Panc1 (cell line): ENCODE data around the gene MAPT. TPM values are rescaled to one million over a fixed set of nuclear protein-coding genes. Genes with fewer than 3 reads are reported as not detected.

Source experiments
- ATAC-seq: fragments of 200-7000 bp; cut with Tn5 transposase; 2 replicates; pipeline ENCODE4 v1.9.1; 2020; ENCODE audit warnings: mild to moderate bottlenecking, moderate library complexity
- BruUV-seq: library from RNA; stranded (reverse); fragments of 400-500 nt; replicated peaks from 2 replicates; lab custom pipeline; 2021; lab: Mats Ljungman, UMichigan
- CTCF ChIA-PET: fragments of 300-600 bp; sonication (Branson Sonifier 250); formaldehyde crosslinking; loops from one replicate; lab custom pipeline; 2022; ENCODE audit warnings: antibody characterized with exemption; lab: Charles Lee
- POLR2A ChIA-PET: fragments of 300-600 bp; sonication (Branson Sonifier 250); formaldehyde crosslinking; loops from one replicate; lab custom pipeline; 2022; ENCODE audit warnings: antibody characterized with exemption; lab: Charles Lee
- DNase-seq: peaks from one replicate; pipeline ENCODE4 v3.0.0-alpha.2; 2010; ENCODE audit warnings: low read depth, low spot score
- H3K27ac ChIP-seq: 2 replicates; pipeline ENCODE4 v1.5.1; 2011; ENCODE audit warnings: mild to moderate bottlenecking, low read length, inconsistent platforms
- H3K27me3 ChIP-seq: fragments of 200-500 bp; sonication (Bioruptor generic); 2 replicates; pipeline ENCODE4 v1.6.0; 2014; ENCODE audit warnings: low read length, inconsistent platforms; ENCODE audit not compliant: control insufficient read depth, insufficient read depth
- H3K36me3 ChIP-seq: fragments of 200-500 bp; sonication (Bioruptor generic); 2 replicates; pipeline ENCODE4 v1.5.1; 2014; ENCODE audit warnings: inconsistent platforms, mild to moderate bottlenecking, low read length, moderate library complexity; ENCODE audit not compliant: control insufficient read depth, insufficient read depth
- H3K4me1 ChIP-seq: 2 replicates; pipeline ENCODE4 v1.5.1; 2011; ENCODE audit warnings: inconsistent platforms, mild to moderate bottlenecking, low read length, moderate library complexity; ENCODE audit not compliant: control insufficient read depth, insufficient read depth
- H3K4me3 ChIP-seq, 2 experiments: 2 replicates each; pipeline ENCODE4 v1.5.1; 2011 to 2012; ENCODE audit warnings: low read depth in 2 of 2, low read length in 2 of 2, mild to moderate bottlenecking in 2 of 2, inconsistent platforms in 1 of 2, moderate library complexity in 1 of 2
- H3K9me3 ChIP-seq: fragments of 200-500 bp; sonication (Bioruptor generic); 2 replicates; pipeline ENCODE4 v1.5.1; 2014; ENCODE audit warnings: low read depth, mild to moderate bottlenecking, inconsistent platforms, low read length, moderate library complexity; ENCODE audit not compliant: control insufficient read depth, insufficient read depth
- POLR2AphosphoS5 ChIP-seq: IDR thresholded peaks from 2 replicates; pipeline ENCODE4 v1.6.1; 2012; ENCODE audit warnings: mild to moderate bottlenecking, low read depth, low read length, moderate library complexity
- SIN3A ChIP-seq: IDR thresholded peaks from 2 replicates; pipeline ENCODE4 v1.6.1; 2012; ENCODE audit warnings: low read depth, mild to moderate bottlenecking, low read length, moderate library complexity, borderline replicate concordance; ENCODE audit not compliant: insufficient read depth
- TCF7L2 ChIP-seq: IDR thresholded peaks from 2 replicates; pipeline ENCODE4 v1.6.1; 2011; ENCODE audit warnings: mild to moderate bottlenecking, low read depth, low read length, inconsistent platforms
- in situ Hi-C: cut with HindIII; loops from 2 replicates; pipeline ENCODE4 v1.10.0; 2016; ENCODE audit warnings: low sequenced_read_pairs, low pct_unique_long_range_greater_than_20kb
- intact Hi-C: fragments of 100-400 bp; cut with micrococcal nuclease; formaldehyde crosslinking; loops from one replicate; pipeline ENCODE4 v1.10.0; 2022; ENCODE audit not compliant: unreplicated experiment
- total RNA-seq: library from RNA; stranded (reverse); gene quantifications from one replicate; pipeline ENCODE4 v1.2.1, GENCODE V29; 2021; ENCODE audit not compliant: unreplicated experiment
- TF ChIP-seq, protein P1 (sequence below): fragments of 450-650 bp; IDR thresholded peaks from 2 replicates; pipeline ENCODE4 v1.5.1; 2017; ENCODE audit warnings: mild to moderate bottlenecking
- TF ChIP-seq, protein P2 (sequence below), 2 experiments: IDR thresholded peaks; 2 replicates each; pipeline ENCODE4 v1.6.1; 2011 to 2012; ENCODE audit warnings: low read depth in 2 of 2, control low read depth in 1 of 2, low read length in 1 of 2, mild to moderate bottlenecking in 1 of 2, moderate library complexity in 1 of 2; ENCODE audit not compliant: insufficient read depth in 1 of 2

MAPT gene
- total RNA-seq, 1 experiment from 2014 or later = 0.59 TPM

DNA sequence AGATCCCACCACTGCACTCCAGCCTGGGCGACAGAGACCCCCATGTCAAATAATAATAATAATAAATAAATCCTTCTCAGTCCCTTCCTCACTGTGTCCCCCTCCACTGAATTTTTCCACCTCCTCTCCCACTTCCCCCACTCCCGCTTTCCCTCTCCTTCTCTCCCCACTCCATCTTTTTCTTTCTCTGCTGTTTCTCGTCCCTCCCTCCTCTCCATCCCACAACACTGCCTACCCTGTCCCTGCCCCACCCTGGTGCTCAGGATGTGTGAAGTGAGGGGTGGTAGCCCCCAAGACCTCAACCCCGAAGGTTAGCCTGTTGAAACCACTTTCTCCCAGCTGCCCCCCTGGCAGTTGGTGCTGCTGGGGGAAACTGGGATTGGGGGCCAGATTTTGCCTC, 70.3 kb downstream of the MAPT start:
- H3K27ac ChIP-seq = no peak overlapping the region
- H3K4me1 ChIP-seq = no peaks in the 10 kb centered on the region
- ChIA-PET POLR2A (no interaction called here), CTCF (no interaction called here)
- DNase-seq = no peak
- BruUV-seq = no TSS peak
- TF ChIP-seq POLR2AphosphoS5 (no peak), TCF7L2 (no peak), SIN3A (no peak)
- TF ChIP-seq, protein P1, sequence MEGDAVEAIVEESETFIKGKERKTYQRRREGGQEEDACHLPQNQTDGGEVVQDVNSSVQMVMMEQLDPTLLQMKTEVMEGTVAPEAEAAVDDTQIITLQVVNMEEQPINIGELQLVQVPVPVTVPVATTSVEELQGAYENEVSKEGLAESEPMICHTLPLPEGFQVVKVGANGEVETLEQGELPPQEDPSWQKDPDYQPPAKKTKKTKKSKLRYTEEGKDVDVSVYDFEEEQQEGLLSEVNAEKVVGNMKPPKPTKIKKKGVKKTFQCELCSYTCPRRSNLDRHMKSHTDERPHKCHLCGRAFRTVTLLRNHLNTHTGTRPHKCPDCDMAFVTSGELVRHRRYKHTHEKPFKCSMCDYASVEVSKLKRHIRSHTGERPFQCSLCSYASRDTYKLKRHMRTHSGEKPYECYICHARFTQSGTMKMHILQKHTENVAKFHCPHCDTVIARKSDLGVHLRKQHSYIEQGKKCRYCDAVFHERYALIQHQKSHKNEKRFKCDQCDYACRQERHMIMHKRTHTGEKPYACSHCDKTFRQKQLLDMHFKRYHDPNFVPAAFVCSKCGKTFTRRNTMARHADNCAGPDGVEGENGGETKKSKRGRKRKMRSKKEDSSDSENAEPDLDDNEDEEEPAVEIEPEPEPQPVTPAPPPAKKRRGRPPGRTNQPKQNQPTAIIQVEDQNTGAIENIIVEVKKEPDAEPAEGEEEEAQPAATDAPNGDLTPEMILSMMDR = no peak
- TF ChIP-seq, protein P2, sequence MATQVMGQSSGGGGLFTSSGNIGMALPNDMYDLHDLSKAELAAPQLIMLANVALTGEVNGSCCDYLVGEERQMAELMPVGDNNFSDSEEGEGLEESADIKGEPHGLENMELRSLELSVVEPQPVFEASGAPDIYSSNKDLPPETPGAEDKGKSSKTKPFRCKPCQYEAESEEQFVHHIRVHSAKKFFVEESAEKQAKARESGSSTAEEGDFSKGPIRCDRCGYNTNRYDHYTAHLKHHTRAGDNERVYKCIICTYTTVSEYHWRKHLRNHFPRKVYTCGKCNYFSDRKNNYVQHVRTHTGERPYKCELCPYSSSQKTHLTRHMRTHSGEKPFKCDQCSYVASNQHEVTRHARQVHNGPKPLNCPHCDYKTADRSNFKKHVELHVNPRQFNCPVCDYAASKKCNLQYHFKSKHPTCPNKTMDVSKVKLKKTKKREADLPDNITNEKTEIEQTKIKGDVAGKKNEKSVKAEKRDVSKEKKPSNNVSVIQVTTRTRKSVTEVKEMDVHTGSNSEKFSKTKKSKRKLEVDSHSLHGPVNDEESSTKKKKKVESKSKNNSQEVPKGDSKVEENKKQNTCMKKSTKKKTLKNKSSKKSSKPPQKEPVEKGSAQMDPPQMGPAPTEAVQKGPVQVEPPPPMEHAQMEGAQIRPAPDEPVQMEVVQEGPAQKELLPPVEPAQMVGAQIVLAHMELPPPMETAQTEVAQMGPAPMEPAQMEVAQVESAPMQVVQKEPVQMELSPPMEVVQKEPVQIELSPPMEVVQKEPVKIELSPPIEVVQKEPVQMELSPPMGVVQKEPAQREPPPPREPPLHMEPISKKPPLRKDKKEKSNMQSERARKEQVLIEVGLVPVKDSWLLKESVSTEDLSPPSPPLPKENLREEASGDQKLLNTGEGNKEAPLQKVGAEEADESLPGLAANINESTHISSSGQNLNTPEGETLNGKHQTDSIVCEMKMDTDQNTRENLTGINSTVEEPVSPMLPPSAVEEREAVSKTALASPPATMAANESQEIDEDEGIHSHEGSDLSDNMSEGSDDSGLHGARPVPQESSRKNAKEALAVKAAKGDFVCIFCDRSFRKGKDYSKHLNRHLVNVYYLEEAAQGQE (IDR thresholded peaks at IDR 0.05; ENCODE audit: insufficient read depth in 1 of 2, low read depth in 2 of 2, low read length in 1 of 2) = no peak
- H3K27me3 ChIP-seq = no peaks in the 10 kb centered on the region; the same call in 1 of the 2 replicates
- intact Hi-C loops = no loop called here
- H3K4me3 ChIP-seq = no peak overlapping the region
- in situ Hi-C loops = no loop called here
- ATAC-seq = no peak
- no peaks in the 10 kb centered on the region; the same call in 1 of the 2 replicates for H3K36me3 ChIP-seq
- no peaks in the 10 kb centered on the region for H3K9me3 ChIP-seq

DNA sequence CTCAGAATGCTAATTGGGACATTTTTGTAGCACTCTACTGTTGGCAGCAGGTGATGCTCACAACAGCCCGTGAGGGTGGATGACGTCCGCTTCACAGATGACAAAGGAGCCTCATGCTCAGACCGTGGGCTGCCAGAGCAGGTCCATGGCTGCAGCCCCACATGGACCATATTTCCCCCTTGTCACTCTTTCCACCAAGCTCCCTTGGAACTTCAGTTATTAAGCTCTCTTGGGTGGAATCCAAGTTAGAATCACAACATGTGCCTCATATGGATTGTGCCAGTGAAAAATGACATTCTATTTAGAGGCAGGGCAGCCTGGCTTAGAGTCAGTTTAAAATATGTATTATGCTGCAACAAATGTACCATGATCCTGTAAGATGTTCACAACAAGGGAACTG, 71.5 kb downstream of the MAPT start:
- ATAC-seq (no peak), DNase-seq (no peak)
- BruUV-seq = no TSS peak
- TF ChIP-seq TCF7L2 = no peak
- TF ChIP-seq POLR2AphosphoS5 = no peak
- TF ChIP-seq, protein P2 (IDR thresholded peaks at IDR 0.05; ENCODE audit: insufficient read depth in 1 of 2, low read depth in 2 of 2, low read length in 1 of 2) = no peak
- TF ChIP-seq SIN3A = no peak
- TF ChIP-seq, protein P1 = no peak
- CTCF ChIA-PET = no interaction called here
- no peaks in the 10 kb centered on the region; the same call in 1 of the 2 replicates for H3K27me3 ChIP-seq
- intact Hi-C loops (no loop called here), in situ Hi-C loops (no loop called here)
- no peaks in the 10 kb centered on the region; the same call in 1 of the 2 replicates for H3K36me3 ChIP-seq
- POLR2A ChIA-PET = no interaction called here
- H3K4me3 ChIP-seq = no peak overlapping the region
- H3K9me3 ChIP-seq = no peaks in the 10 kb centered on the region
- H3K27ac ChIP-seq = no peak overlapping the region
- H3K4me1 ChIP-seq = no peaks in the 10 kb centered on the region
